Breast epithelium (tissue), 4 donors: ENCODE measurements around the gene HAUS5. TPM values are rescaled to one million over a fixed set of nuclear protein-coding genes. Genes with fewer than 3 reads are reported as not detected.
"Not testable (repeated sequence)": the region's sequence is repeated elsewhere in the genome, so short reads cannot be mapped to it uniquely, and the experiment has no call there.

Source experiments
- DNase-seq, 2 donors: peaks; one replicate each; pipeline ENCODE4 v3.0.0-alpha.2; 2019; ENCODE audit warnings: low spot score in 2 of 2
- H3K27ac ChIP-seq, 2 donors: fragments of 200-600 bp; sonication (generic) in 1 of 2; one replicate each; pipeline ENCODE4 v1.5.1; 2016 to 2019; ENCODE audit warnings: mild to moderate bottlenecking in 1 of 2
- H3K27me3 ChIP-seq, 2 donors: fragments of 200-600 bp; sonication (generic) in 1 of 2; one replicate each; pipeline versions ENCODE4 v1.5.1 to v1.6.0; 2017 to 2019; ENCODE audit warnings: control low read depth in 1 of 2, mild to moderate bottlenecking in 1 of 2
- H3K36me3 ChIP-seq: fragments of 200-600 bp; one replicate; pipeline ENCODE4 v1.5.1; 2019
- H3K4me1 ChIP-seq, 2 donors: fragments of 200-600 bp; sonication (generic); one replicate each; pipeline ENCODE4 v1.5.1; 2016 to 2019; ENCODE audit warnings: control low read depth in 1 of 2
- H3K4me3 ChIP-seq, 3 donors: fragments of 200-600 bp; sonication (generic); 1 replicate in 2 of 3; 2 replicates in 1 of 3; pipeline ENCODE4 v1.5.1; 2016 to 2019; ENCODE audit warnings: mild to moderate bottlenecking in 3 of 3, moderate library complexity in 2 of 3
- H3K9me3 ChIP-seq, 2 donors: fragments of 200-600 bp; sonication (generic) in 1 of 2; one replicate each; pipeline ENCODE4 v1.5.1; 2016 to 2019; ENCODE audit warnings: control low read depth in 1 of 2
- POLR2A ChIP-seq: fragments of 450-650 bp; IDR thresholded peaks from one replicate; pipeline ENCODE4 v1.6.1; 2016; ENCODE audit warnings: antibody characterized with exemption, mild to moderate bottlenecking, moderate library complexity
- POLR2AphosphoS5 ChIP-seq, 3 donors: sonication (generic); formaldehyde crosslinking; IDR thresholded peaks; one replicate each; pipeline ENCODE4 v1.6.1; 2017; ENCODE audit warnings: antibody characterized with exemption in 3 of 3
- intact Hi-C: fragments of 100-400 bp; cut with DNase I; formaldehyde crosslinking; loops from one replicate; pipeline ENCODE4 v1.15.1; 2023; ENCODE audit warnings: low total_unique reads
- total RNA-seq, 3 donors: library from RNA; depleted of rRNA; stranded (reverse); fragments of >200 nt; gene quantifications; one replicate each; pipeline ENCODE4 v1.1.0, GENCODE V29; 2016
- TF ChIP-seq, protein P1 (sequence below), 3 donors: fragments of 450-650 bp; IDR thresholded peaks; one replicate each; pipeline ENCODE4 v1.5.1; 2016 to 2017; ENCODE audit warnings: antibody characterized with exemption in 3 of 3, mild to moderate bottlenecking in 3 of 3, moderate library complexity in 3 of 3

Gene HAUS5
- total RNA-seq, 3 donors from 2014 or later: 5.9 to 13.0 (median 9.5) TPM

- no peak for DNase-seq
- H3K4me3 ChIP-seq: no peak overlapping the region
- TF ChIP-seq, protein P1, sequence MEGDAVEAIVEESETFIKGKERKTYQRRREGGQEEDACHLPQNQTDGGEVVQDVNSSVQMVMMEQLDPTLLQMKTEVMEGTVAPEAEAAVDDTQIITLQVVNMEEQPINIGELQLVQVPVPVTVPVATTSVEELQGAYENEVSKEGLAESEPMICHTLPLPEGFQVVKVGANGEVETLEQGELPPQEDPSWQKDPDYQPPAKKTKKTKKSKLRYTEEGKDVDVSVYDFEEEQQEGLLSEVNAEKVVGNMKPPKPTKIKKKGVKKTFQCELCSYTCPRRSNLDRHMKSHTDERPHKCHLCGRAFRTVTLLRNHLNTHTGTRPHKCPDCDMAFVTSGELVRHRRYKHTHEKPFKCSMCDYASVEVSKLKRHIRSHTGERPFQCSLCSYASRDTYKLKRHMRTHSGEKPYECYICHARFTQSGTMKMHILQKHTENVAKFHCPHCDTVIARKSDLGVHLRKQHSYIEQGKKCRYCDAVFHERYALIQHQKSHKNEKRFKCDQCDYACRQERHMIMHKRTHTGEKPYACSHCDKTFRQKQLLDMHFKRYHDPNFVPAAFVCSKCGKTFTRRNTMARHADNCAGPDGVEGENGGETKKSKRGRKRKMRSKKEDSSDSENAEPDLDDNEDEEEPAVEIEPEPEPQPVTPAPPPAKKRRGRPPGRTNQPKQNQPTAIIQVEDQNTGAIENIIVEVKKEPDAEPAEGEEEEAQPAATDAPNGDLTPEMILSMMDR (IDR thresholded peaks at IDR 0.05): no peak
- TF ChIP-seq POLR2A (no peak), POLR2AphosphoS5 (IDR thresholded peaks at IDR 0.05) (no peak)
- intact Hi-C loops: no loop called here
- no peak overlapping the region for H3K27ac ChIP-seq
- no peaks in the 10 kb centered on the region for H3K36me3 ChIP-seq
- H3K9me3 ChIP-seq: no peaks in the 10 kb centered on the region
- H3K27me3 ChIP-seq: peaks cover 0 to 4% of the 10 kb centered on the region in 2 donors
- no peaks in the 10 kb centered on the region for H3K4me1 ChIP-seq
Measured at GRCh38 chr19:35595928-35596327, 16.6 kb upstream of the HAUS5 start.

DNA sequence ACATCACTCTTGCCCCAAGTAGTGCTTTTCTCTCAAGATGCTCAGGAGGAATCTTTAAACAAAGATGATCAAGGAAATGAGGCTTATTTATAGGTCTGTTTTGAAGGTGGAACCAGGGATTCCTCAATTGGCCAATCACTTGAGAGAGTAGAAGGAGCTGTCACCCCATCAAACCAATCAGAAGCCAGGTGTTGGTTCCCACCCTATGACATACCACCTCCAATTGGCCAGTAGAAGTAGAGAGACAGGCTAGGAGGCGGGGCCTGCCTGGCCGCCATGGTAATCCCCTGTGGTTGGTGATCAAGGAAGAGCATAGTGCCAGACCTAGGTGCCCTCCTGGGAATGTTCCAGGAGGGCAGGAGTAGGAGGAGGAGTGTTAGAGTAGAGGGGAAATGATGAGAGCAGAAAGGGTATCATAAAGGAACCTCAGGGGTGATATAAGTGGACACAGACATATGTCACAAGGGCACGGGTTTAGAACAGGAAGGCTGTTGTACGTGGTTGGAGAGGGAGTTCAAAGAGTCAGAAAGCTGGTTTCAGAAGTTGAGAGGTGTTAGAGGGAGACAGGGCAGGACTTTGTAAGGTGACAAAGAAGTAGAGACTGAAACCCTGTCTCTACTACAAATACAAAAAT is 16.1 kb upstream of the HAUS5 start:
- Histone ChIP-seq H3K4me3 (no peak overlapping the region), H3K9me3 (no peaks in the 10 kb centered on the region), H3K27ac (no peak overlapping the region), H3K36me3 (no peaks in the 10 kb centered on the region), H3K27me3 (peaks cover 0 to 4% of the 10 kb centered on the region in 2 donors), H3K4me1 (no peaks in the 10 kb centered on the region)
- intact Hi-C loops: no loop called here
- TF ChIP-seq, protein P1 (IDR thresholded peaks at IDR 0.05): no peak
- TF ChIP-seq POLR2A: no peak
- no peak for TF ChIP-seq POLR2AphosphoS5 (IDR thresholded peaks at IDR 0.05)
- DNase-seq: no peak

DNA sequence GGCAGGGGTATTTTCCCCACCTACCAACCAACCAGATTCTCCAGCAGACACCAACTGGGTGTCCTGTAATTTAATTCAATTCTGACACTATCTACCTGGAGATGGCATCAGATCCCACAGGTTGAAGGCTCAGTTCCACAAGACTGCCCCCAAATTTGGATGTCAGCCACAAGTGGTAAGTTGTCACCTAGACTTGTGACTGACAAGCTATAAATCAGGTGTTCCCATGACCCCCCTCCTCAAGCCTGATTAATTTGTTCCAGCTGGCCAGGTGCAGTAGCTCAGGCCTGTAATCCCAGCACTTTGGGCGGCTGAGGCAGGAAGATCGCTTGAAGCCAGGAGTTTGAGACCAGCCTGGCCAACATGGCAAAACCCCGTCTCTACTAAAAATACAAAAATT is 10.6 kb upstream of the HAUS5 start:
- no peak overlapping the region for H3K4me3 ChIP-seq
- no peaks in the 10 kb centered on the region for H3K4me1 ChIP-seq
- no peak overlapping the region for H3K27ac ChIP-seq
- intact Hi-C loops: no loop called here
- H3K9me3 ChIP-seq: no peaks in the 10 kb centered on the region
- H3K27me3 ChIP-seq: no peaks in the 10 kb centered on the region
- TF ChIP-seq POLR2A: no peak
- no peak for TF ChIP-seq POLR2AphosphoS5 (IDR thresholded peaks at IDR 0.05)
- TF ChIP-seq, protein P1 (IDR thresholded peaks at IDR 0.05): no peak
- DNase-seq: no peak
- no peaks in the 10 kb centered on the region for H3K36me3 ChIP-seq

- H3K36me3 ChIP-seq, DNase-seq, H3K4me1 ChIP-seq, H3K4me3 ChIP-seq, intact Hi-C loops, H3K27me3 ChIP-seq, H3K9me3 ChIP-seq: not testable (repeated sequence)
- H3K27ac ChIP-seq: peak overlapping the region; percentile 25 to 65
Measured at GRCh38 chr19:35604436-35604835, 8.1 kb upstream of the HAUS5 start.

- DNase-seq, H3K36me3 ChIP-seq, H3K9me3 ChIP-seq, H3K4me1 ChIP-seq, H3K27ac ChIP-seq, H3K4me3 ChIP-seq, intact Hi-C loops, H3K27me3 ChIP-seq: not testable (repeated sequence)
Measured at GRCh38 chr19:35607170-35607569, 5.4 kb upstream of the HAUS5 start.

DNA sequence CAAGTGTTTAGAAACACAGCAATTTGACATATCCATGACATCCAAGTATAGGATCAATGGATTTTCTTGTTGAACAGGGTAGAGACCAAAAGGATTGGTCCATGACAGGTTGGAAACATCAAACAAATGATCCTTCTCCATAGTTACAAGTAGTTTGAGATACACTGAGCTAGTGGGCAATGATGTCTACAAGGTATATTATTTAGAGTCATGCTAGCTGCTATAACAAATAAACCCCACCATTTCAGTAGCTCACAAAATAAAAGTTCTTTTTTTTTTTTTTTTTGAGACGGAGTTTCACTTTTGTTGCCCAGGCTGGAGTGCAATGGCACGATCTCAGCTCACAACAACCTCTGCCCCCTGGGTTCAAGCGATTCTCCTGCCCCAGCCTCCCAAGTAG is 4.9 kb upstream of the HAUS5 start:
- H3K4me1 ChIP-seq: no peaks in the 10 kb centered on the region
- no peak overlapping the region for H3K4me3 ChIP-seq
- DNase-seq: no peak
- no peaks in the 10 kb centered on the region for H3K27me3 ChIP-seq
- TF ChIP-seq, protein P1 (IDR thresholded peaks at IDR 0.05): no peak
- TF ChIP-seq POLR2AphosphoS5 (IDR thresholded peaks at IDR 0.05) (no peak), POLR2A (no peak)
- no peaks in the 10 kb centered on the region for H3K9me3 ChIP-seq
- intact Hi-C loops: no loop called here
- H3K27ac ChIP-seq: no peak overlapping the region
- no peaks in the 10 kb centered on the region for H3K36me3 ChIP-seq
